NT2/D1 (cell line): ENCODE data around the gene EPHA6.

Experiments
- SUZ12 ChIP-seq: IDR thresholded peaks from 2 replicates; pipeline ENCODE4 v1.6.1; 2011; ENCODE audit not compliant: insufficient read length, insufficient read depth; ENCODE audit errors: extremely low read depth
- YY1 ChIP-seq: IDR thresholded peaks from 2 replicates; pipeline ENCODE4 v1.6.1; 2011; ENCODE audit not compliant: insufficient read length, insufficient read depth

- TF ChIP-seq YY1: no peak
- no peak for TF ChIP-seq SUZ12
Measured at GRCh38 chr3:97425002-97425401, 610.6 kb downstream of the EPHA6 start.
